HEK293 (cell line): Measurements from ENCODE around the gene LY6G6F.
"Not testable (repeated sequence)": the region's sequence is repeated elsewhere in the genome, so short reads cannot be mapped to it uniquely, and the experiment has no call there.

ENCODE experiments used
- CTCF ChIA-PET: fragments of 350-600 bp; formaldehyde crosslinking; extraction: SDS; loops from one replicate; lab custom pipeline; 2021; ENCODE audit warnings: antibody characterized with exemption; lab: Yijun Ruan, JAX
- POLR2A ChIA-PET: fragments of 300-600 bp; formaldehyde crosslinking; extraction: SDS; loops from one replicate; lab custom pipeline; 2020; ENCODE audit warnings: antibody characterized with exemption, inconsistent platforms; lab: Yijun Ruan, JAX
- H3K27ac ChIP-seq: fragments of 200-500 bp; sonication (Bioruptor generic); 2 replicates; pipeline ENCODE4 v1.5.1; 2014; ENCODE audit warnings: low read depth, low read length, control low read depth, inconsistent platforms; ENCODE audit errors: extremely low read depth
- H3K36me3 ChIP-seq, 2 experiments: fragments of 200-500 bp in 1 of 2; sonication (Bioruptor generic) in 1 of 2; 1 replicate in 1 of 2; 2 replicates in 1 of 2; pipeline ENCODE4 v1.5.1; 2014 to 2017; ENCODE audit warnings: inconsistent platforms in 2 of 2, low read length in 2 of 2; ENCODE audit not compliant: control insufficient read depth in 2 of 2, insufficient read depth in 1 of 2
- H3K4me1 ChIP-seq: fragments of 200-500 bp; sonication (Bioruptor generic); 2 replicates; pipeline ENCODE4 v1.5.1; 2014; ENCODE audit warnings: mild to moderate bottlenecking, low read length, inconsistent platforms; ENCODE audit not compliant: control insufficient read depth, insufficient read depth
- H3K4me3 ChIP-seq: 2 replicates; pipeline ENCODE4 v1.5.1; 2011; ENCODE audit warnings: low read depth, mild to moderate bottlenecking, control low read depth, low read length, moderate library complexity
- H3K9me3 ChIP-seq: fragments of 200-500 bp; sonication (Bioruptor generic); 2 replicates; pipeline ENCODE4 v1.5.1; 2014; ENCODE audit warnings: low read depth, low read length, inconsistent platforms; ENCODE audit not compliant: control insufficient read depth, insufficient read depth
- SCRT1 ChIP-seq: fragments of 450-650 bp; formaldehyde crosslinking; IDR thresholded peaks from 2 replicates; pipeline ENCODE4 v1.5.1; 2016; ENCODE audit warnings: missing biosample characterization, missing genetic modification characterization, borderline replicate concordance
- ZNF121 ChIP-seq: fragments of 450-650 bp; formaldehyde crosslinking; IDR thresholded peaks from 2 replicates; pipeline ENCODE4 v1.5.1; 2016; ENCODE audit warnings: missing biosample characterization, missing genetic modification characterization
- ZNF133 ChIP-seq: fragments of 450-650 bp; formaldehyde crosslinking; IDR thresholded peaks from 2 replicates; pipeline ENCODE4 v1.5.1; 2016; ENCODE audit warnings: missing biosample characterization, missing genetic modification characterization
- ZNF140 ChIP-seq: fragments of 450-650 bp; formaldehyde crosslinking; IDR thresholded peaks from 2 replicates; pipeline ENCODE4 v1.5.1; 2016; ENCODE audit warnings: missing biosample characterization, missing genetic modification characterization
- ZNF146 ChIP-seq: fragments of 450-650 bp; formaldehyde crosslinking; IDR thresholded peaks from 2 replicates; pipeline ENCODE4 v1.5.1; 2016; ENCODE audit warnings: missing biosample characterization, missing genetic modification characterization
- ZNF302 ChIP-seq: fragments of 450-650 bp; formaldehyde crosslinking; IDR thresholded peaks from 2 replicates; pipeline ENCODE4 v1.5.1; 2016; ENCODE audit warnings: missing biosample characterization, missing genetic modification characterization, low read depth
- ZNF341 ChIP-seq: fragments of 450-650 bp; formaldehyde crosslinking; IDR thresholded peaks from 2 replicates; pipeline ENCODE4; 2016; ENCODE audit warnings: low read depth, missing biosample characterization, missing genetic modification characterization
- ZNF366 ChIP-seq: fragments of 450-650 bp; formaldehyde crosslinking; conservative IDR thresholded peaks from 2 replicates; pipeline ENCODE4 v1.5.1; 2016; ENCODE audit warnings: missing biosample characterization, missing genetic modification characterization
- ZNF660 ChIP-seq: fragments of 450-650 bp; IDR thresholded peaks from 2 replicates; pipeline ENCODE4 v1.5.1; 2018; ENCODE audit warnings: missing biosample characterization, mild to moderate bottlenecking, missing genetic modification characterization
- TF ChIP-seq, protein P1 (sequence below): fragments of 450-650 bp; formaldehyde crosslinking; IDR thresholded peaks from 2 replicates; pipeline ENCODE4 v1.5.1; 2016; ENCODE audit warnings: missing biosample characterization, missing genetic modification characterization
- TF ChIP-seq, protein P2 (sequence below): fragments of 450-650 bp; formaldehyde crosslinking; IDR thresholded peaks from 2 replicates; pipeline ENCODE4 v1.5.1; 2016; ENCODE audit warnings: missing biosample characterization, missing genetic modification characterization

The LY6G6F gene

DNA sequence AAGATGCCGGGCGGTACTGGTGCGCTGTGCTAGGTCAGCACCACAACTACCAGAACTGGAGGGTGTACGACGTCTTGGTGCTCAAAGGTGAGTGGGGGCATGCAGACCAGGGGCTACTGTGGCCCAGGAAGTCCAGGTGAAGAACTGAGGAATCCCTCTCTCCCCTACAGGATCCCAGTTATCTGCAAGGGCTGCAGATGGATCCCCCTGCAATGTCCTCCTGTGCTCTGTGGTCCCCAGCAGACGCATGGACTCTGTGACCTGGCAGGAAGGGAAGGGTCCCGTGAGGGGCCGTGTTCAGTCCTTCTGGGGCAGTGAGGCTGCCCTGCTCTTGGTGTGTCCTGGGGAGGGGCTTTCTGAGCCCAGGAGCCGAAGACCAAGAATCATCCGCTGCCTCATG lies 1.0 kb downstream of the LY6G6F start:
- POLR2A ChIA-PET: interaction anchor here (1.6 kb wide), 1 partner anchor 28 kb away, joined by 3 read pairs; the partner anchor contains the start of gene CLIC1
- no peak overlapping the region for H3K27ac ChIP-seq
- CTCF ChIA-PET: no interaction called here

DNA sequence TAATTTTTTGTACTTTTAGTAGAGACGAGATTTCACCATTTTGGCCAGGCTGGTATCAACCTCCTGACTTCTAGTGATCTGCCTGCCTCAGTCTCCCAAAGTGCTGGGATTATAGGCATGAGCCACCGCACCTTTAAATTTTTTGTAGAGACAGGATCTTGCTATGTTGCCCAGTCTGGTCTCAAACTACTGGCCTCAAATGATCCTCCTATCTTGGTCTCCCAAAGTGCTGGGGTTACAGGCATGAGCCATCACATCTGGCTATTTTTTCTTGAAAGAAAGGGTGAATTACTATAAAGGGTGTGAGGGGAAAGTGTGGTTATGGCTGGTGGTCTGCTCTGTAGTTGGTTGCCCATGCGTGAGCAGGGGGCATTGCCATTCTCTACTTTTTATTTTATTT lies 1.6 kb downstream of the LY6G6F start:
- H3K4me3 ChIP-seq: no peak overlapping the region
- TF ChIP-seq SCRT1 (tag by site-specific recombination) (no peak), ZNF121 (peak; percentile 88)
- ChIA-PET POLR2A (interaction anchor here (1.6 kb wide), 1 partner anchor 28 kb away, joined by 3 read pairs; the partner anchor contains the start of gene CLIC1), CTCF (interaction anchor here (0.6 kb wide), 2 partner anchors 14 to 52 kb away, joined by 3 read pairs; no protein-coding TSS in a partner anchor)
- no peaks in the 10 kb centered on the region for H3K4me1 ChIP-seq
- no peaks in the 10 kb centered on the region for H3K36me3 ChIP-seq
- no peaks in the 10 kb centered on the region for H3K9me3 ChIP-seq
- H3K27ac ChIP-seq: no peak overlapping the region

More for the DNA sequence above, 1.0 kb downstream of the LY6G6F start:
- no peak overlapping the region for H3K4me3 ChIP-seq
- H3K36me3 ChIP-seq: no peaks in the 10 kb centered on the region
- TF ChIP-seq ZNF302 (tag by site-specific recombination) (no peak), ZNF341 (tag by site-specific recombination) (no peak), ZNF133 (tag by site-specific recombination) (no peak), ZNF140 (tag by site-specific recombination) (no peak)
- no peaks in the 10 kb centered on the region for H3K4me1 ChIP-seq
- no peaks in the 10 kb centered on the region for H3K9me3 ChIP-seq

DNA sequence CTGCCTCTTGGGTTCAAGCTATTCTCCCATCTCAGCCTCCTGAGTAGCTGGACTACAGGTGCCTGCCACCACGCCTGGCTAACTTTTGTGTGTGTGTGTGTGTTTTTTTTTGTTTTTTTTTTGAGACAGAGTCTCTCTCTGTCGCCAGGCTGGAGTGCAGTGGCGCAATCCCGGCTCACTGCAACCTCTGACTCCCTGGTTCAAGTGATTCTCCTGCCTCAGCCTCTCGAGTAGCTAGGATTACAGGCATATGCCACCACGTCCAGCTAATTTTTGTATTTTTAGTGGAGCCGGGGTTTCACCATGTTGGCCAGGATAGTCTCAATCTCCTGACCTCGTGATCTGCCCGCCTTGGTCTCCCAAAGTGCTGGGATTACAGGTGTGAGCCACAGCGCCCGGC lies 2.5 kb downstream of the LY6G6F start:
- CTCF ChIA-PET: interaction anchor here (0.6 kb wide), 1 partner anchor 53 kb away, joined by 3 read pairs; no protein-coding TSS in a partner anchor
- POLR2A ChIA-PET: interaction anchor here (0.6 to 1.0 kb wide), 2 partner anchors 27 to 309 kb away, joined by 4 read pairs; partner anchors contain the start of gene CLIC1
- H3K9me3 ChIP-seq, H3K27ac ChIP-seq, H3K36me3 ChIP-seq, H3K4me1 ChIP-seq, H3K4me3 ChIP-seq: not testable (repeated sequence)
- TF ChIP-seq, protein P1, sequence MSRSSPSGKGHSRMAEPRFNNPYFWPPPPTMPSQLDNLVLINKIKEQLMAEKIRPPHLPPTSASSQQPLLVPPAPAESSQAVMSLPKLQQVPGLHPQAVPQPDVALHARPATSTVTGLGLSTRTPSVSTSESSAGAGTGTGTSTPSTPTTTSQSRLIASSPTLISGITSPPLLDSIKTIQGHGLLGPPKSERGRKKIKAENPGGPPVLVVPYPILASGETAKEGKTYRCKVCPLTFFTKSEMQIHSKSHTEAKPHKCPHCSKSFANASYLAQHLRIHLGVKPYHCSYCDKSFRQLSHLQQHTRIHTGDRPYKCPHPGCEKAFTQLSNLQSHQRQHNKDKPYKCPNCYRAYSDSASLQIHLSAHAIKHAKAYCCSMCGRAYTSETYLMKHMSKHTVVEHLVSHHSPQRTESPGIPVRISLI: 0 out of 2 replicates have a peak, but pooled peaks have one; percentile 34

DNA sequence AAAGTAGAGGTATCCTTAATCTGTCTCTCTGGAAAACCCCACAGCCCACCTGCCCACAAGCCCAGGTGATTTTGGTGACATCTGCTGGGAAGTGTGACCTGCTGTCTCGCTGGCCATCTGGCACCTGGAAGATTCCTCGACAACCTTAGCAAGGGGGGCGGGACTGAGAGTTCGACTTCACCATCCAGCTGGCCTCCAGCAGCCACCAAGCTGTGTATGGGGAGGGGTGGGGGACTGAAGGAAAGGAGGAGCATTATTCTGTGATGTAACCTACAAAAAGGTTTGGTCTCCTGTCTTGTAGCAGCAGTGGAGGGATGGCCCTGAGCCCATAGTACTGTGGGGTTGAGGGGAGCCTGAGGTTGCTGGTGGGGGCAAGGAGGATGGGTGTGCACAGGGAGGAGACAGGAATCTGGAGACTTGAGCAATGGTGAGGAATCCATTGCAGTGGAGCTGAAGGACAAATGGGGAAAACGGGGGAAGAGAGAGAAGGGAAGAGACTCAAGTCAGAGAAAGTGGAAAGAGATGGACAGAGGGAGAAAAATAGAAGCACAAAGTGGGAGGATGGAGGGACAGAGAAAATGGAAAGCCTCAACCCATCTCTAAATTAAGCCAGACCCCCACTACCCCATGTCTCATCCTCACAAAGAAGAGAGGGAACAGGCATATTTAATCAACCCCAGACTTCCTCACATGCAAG lies 4.0 kb downstream of the LY6G6F start:
- ChIA-PET CTCF (interaction anchor here (0.6 to 1.2 kb wide), 4 partner anchors 9 to 114 kb away, joined by 3 to 5 read pairs (median 4); no protein-coding TSS in a partner anchor), POLR2A (interaction anchor here (1.3 to 2.0 kb wide), 4 partner anchors 8 to 117 kb away, joined by 3 to 11 read pairs (median 6); partner anchors contain the start of genes ABHD16A, DDAH2 and HSPA1B)
- H3K4me3 ChIP-seq: no peak overlapping the region
- no peak overlapping the region for H3K27ac ChIP-seq
- H3K9me3 ChIP-seq: no peaks in the 10 kb centered on the region
- TF ChIP-seq, protein P2, sequence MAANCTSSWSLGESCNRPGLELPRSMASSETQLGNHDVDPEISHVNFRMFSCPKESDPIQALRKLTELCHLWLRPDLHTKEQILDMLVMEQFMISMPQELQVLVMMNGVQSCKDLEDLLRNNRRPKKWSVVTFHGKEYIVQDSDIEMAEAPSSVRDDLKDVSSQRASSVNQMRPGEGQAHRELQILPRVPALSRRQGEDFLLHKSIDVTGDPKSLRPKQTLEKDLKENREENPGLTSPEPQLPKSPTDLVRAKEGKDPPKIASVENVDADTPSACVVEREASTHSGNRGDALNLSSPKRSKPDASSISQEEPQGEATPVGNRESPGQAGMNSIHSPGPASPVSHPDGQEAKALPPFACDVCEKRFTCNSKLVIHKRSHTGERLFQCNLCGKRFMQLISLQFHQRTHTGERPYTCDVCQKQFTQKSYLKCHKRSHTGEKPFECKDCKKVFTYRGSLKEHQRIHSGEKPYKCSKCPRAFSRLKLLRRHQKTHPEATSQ (tag by site-specific recombination): no peak
- TF ChIP-seq ZNF660 (tag by site-specific recombination) (no peak), ZNF366 (tag by site-specific recombination) (peak; percentile 54; the same call in 1 of the 2 replicates), ZNF146 (tag by site-specific recombination) (0 out of 2 replicates have a peak, but pooled peaks have one; percentile 5)
- H3K36me3 ChIP-seq: no peaks in the 10 kb centered on the region
- peaks cover 4% of the 10 kb centered on the region for H3K4me1 ChIP-seq
